Measurements from ENCODE around the gene AAK1.
"Not testable (repeated sequence)": the region's sequence is repeated elsewhere in the genome, so short reads cannot be mapped to it uniquely, and the experiment has no call there.

The AAK1 gene

DNA sequence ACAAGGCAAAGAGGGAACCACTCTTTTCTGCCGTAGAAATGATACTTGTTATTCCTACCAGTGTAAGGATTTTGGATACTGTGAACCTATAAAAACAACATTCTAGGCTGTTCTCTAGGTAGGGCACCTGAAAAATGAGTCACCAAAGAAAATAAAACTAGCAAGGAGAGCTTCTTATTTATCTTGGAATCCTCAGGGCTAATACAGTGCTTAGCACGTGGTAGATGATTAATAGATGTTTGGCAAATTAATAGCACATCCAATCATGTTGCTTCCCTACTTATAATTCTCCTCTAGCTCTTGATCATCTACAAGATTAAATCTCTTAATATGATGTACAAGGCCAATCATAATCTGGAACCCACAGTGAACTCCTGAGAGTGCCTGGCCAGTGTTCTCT, 73.1 kb downstream of the AAK1 start:
- DNase-seq (ENCODE audit: low spot score) = no peak

DNA sequence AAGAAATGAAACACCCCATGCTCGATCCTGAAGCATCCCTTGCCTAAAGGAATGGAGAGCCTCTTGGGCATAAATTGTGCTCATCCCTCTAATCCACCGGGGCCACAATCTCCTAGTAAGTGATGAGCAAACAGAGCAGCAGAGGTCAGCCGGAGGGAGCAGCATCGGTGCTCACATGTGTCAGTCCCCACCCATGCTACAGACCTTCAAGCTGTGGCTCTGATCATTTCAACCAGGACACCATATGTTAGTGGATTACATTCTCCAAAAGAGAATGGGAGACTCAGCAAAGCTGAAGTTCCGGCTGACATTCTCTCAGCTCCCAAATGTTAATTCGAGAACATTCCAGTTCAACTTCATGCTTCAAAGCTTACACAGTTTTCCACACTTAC, 75.6 kb downstream of the AAK1 start:
- DNase-seq (ENCODE audit: low spot score) = no peak

DNA sequence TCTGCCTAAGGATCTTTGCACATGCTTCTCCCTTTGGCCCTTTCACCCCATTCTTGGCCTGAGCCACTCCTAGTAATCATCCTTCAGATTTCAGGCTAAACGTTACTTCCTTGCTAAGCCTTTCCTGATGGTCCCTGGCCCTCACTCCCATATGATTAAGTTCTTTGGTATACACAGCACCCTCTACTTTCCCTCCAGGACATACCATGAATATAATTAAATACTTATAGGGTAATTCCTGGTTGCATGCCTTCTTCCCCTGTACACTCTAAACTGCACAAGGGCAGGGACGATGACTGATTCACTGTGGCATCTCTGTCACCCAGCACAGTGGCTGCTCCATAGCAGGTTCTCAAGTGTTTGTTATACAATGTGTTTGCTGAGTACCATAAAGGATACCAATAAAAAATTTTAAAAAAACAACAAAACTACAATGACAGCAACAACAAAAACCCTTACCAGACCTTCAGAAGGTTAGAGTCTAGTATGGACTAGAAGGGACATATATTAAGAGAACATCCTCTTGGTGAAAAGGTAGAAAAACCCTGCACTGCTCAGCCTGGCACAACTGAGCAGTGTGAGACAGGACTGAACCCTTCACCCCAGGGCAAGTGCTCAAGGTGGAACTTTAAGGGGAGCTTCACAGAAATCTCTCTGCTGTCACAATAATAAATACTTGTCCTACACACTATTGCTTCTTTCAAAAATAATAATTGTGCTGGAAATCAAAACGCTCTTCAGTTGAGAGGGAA, 76.2 kb downstream of the AAK1 start:
- no peak for DNase-seq (ENCODE audit: low spot score)

DNA sequence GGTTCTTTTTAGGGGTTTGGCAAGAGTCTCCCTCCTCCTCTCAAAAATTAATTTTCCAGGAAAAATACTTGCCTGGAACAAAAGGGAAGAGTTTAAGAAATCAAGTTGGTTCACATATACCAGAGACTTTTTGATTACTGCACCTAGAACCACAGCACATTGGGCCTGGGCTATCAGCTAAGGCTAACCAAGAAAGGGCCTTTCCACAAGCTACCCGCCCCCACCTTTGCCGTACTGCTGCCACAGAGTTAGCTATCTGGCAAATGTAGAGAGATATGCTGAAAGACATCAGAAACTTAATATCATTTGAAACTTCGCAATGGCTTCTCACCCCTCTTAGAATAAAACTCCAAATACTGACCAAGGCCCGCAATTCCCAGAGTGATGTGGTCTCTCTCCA, 76.9 kb downstream of the AAK1 start:
- no peak for DNase-seq (ENCODE audit: low spot score)

DNA sequence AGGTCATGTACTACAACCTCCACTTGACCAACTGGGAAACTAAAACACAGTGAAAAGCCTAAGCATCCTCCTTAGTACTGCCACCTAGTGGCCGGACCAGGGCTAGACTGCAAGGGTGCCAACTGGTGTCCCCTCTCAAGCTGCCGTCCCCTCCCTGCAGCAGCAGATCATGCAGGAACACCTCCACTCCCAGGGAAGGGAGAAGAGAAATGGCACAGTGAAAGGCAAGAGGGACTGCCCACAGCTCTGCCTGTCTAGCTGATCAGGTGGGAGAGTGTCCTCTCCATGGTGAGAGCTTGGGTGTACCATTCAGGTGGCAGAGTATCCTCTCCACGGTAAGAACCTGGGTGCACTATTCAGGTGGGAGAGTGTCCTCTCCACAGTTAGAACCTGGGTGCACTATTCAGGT, 78.1 kb downstream of the AAK1 start:
- peak; percentile 74 for DNase-seq (ENCODE audit: low spot score)

DNA sequence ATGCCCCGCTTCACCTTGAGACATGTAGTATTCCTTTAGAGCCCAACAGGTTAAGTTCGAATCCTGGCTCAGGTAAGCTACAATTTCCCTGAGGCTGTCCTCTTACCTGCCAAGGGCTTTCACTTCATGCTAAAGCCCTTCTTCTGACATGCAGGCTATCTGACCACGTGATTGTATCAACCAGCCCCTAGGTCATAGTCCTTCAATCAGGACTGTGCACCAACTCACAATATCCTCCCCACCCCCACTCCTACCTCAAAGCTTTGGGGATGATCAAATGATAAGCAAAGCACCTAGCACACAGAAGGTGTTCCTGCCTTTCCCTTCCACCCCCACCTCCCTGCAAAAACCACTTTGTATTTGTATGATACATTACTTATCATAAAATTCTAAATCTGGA, 78.9 kb downstream of the AAK1 start:
- no peak for DNase-seq (ENCODE audit: low spot score)

DNA sequence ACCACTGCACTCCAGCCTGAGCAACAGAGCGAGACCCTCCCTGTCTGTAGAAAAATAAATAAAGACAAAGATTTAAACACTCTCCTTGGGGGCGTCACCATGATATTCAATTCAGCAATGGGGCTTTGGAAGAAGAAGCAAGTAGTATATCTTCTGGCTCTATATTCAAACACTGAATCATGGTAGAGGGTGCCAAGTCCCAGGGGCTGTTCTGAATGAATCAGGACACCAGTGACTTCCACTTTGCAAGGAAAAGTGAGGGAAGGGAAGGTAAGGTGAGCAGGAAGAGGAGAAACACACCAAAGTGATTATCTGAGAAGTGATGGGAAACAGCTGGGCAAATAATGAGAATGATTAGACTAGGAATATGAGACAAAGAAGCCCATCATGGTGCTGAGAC, 80.5 kb downstream of the AAK1 start:
- no peak for DNase-seq (ENCODE audit: low spot score)

DNA sequence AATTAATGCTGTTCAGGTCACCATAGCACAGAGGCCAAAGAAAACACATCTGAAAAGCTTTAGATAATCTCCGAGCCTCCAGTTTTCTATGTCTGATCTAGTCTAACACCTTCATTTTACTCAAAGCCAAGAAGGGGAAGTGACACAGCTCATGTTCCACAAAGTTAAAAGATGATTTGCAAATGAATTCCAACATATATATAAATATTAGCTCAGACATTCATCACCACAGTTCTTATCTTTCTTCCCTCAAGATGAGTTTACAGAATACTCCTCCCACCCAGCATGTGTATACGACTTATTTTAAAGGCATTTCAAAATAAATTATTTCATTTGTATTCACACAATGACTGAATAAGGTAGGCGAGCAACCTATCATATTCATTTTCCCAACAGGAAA, 82.4 kb downstream of the AAK1 start:
- no peak for DNase-seq (ENCODE audit: low spot score)

DNA sequence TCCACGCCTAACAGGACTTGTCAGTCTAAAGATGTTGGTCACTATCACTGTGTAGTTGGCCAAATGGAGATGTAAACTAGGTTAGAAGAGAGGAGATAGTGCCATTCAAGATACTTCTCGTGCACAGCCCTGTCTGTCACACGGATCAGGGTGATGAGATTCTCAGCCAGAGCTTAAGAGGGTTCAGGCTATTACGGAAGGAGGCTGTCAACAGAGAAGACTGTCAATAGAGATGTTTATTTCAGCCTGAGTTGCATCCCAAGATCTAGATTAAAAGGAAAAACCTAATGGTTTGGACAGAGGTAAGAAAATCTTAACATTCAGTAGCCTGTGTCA, 83.4 kb downstream of the AAK1 start:
- no peak for DNase-seq (ENCODE audit: low spot score)

DNA sequence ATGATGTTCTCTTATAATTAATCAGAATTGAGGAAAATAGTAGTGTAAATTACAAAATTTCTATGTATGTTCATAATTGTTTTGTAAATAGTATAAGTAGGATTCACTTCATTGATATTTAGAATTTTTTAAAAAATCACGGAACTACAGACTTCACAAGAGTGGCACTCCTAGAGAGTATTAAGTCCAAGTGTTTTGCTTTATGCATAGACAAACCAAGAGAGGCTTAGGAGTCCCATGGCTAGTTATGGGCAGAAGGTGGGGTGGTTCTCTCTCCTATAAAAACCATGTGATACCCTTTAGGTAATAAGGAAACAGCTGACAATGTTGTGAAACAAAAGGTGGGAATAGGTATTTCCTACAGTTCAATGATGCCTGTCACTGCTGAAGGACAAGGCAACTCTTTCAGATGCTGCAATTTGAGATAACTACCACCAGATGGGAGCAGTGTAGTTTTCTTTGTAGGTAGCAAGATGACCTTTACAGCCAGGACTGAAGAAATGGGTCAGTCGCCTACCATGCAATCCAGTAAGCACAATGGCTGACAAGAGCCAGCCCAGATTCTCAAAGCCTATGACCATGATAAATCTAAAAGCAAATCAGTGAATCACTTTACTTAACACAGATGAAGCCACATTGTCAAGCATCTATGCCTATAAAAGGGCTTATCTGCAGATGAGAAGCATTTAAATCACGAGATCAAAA, 83.9 kb downstream of the AAK1 start:
- peak; percentile 46 for DNase-seq (ENCODE audit: low spot score)

DNA sequence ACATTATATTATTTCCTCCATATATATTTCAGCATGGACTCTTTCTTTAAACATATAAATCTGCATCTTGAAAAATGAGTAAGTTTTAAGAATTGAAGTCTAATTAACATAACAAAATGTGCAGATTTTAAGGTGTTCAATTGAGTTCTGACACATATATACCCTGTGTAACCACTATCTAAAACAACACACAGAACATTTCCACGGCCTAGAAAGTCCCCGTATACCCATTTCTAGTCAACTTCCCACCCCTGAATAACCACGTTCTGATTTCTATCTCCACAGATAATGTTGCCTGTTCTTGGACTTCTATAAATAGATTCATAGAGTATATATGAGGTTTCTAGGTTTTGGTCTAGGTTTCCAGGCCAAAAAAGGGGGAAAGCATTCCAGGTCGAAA, 87.5 kb downstream of the AAK1 start:
- DNase-seq (ENCODE audit: low spot score) = no peak

DNA sequence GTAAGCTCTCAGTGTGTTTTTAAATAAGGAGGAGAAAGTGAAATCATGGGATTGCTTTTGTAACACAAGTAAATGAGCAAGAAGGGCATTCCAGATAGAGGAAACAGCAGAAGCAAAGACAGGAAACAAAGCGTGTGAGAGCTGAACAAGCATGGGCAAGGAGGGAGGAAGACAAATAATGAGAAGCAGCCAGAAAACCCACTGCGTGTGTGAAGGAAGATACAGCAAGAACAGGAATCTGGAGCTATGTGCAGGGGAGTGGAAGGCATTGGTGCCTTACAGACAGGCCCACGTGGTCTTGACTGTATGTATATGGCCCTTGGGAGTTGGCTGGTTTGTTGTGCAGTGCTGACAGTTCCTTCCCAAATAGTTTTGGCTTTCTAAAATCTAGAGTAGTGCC, 88.6 kb downstream of the AAK1 start:
- no peak for DNase-seq (ENCODE audit: low spot score)

DNA sequence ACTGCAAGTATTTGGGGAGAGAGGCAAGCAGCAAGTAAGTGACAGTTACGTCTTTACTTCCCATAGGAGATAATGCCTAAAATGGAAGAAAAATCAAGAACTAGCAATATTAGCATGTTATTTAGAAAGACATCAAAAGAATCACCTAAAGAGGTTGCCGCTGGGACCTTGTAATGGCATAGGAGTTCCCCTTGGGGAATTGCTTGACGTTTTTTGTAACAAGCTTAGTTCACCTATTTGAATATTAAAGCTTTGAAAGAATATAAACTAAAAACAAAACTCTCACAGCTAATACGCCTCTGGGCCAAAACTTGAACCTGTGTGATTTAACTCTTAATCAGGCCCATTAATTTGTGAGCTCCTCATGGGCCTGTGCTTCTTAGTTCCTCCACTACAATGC, 89.0 kb downstream of the AAK1 start:
- DNase-seq (ENCODE audit: low spot score) = no peak

DNA sequence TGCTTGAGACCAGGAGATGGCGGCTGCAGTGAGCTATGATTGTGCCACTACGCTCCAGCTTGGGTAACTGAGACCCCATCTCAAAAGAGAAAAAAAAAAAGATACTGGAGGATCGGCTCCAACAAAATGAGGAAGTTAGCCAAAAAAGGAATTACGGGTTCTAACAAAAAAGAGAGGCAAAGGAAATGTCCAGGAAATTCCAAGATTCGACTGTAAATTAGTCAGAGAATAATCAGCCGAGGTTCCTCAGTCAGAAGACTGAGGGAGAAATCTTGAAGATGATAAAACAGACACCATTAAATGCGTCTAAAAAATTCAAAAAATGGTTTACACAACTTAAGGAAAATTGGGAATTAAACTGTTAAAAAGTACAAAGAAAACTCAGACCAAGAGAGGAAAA, 89.5 kb downstream of the AAK1 start:
- DNase-seq (ENCODE audit: low spot score) = no peak

DNA sequence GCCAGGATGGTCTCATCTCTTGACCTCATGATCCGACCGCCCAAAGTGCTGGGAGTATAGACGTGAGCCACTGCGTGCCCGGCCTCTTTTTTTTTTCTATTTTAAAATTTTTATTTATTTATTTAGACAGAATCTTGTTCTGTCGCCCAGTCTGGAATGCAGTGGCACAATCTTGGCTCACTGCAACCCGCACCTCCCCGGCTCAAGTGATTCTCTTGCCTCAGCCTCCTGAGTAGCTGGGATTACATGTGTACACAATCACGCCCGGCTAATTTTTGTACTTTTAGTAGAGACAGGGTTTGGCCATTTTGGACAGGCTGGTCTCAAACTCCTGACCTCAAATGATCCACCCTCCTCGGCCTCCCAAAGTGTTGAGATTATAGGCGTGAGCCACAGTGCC, 93.0 kb downstream of the AAK1 start:
- not testable (repeated sequence) for DNase-seq (ENCODE audit: low spot score)

DNA sequence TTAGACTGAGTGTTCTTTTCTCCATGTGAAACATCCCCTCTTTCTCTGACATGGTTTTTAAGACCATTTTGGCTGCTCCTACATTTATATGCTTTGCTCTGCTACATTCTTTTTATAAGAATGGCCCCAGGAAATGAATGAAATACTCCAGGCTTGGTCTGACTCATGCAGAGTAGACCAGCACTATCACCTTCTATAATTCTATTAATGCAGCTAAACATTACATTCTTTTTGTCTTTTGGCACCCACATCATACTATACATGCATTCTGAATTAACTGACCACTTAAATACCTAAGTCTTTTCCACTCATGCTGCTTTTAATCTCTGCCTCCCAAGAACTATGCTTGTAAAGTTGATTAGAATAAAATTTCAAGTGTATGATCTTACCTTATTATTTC, 94.1 kb downstream of the AAK1 start:
- DNase-seq (ENCODE audit: low spot score) = no peak

DNA sequence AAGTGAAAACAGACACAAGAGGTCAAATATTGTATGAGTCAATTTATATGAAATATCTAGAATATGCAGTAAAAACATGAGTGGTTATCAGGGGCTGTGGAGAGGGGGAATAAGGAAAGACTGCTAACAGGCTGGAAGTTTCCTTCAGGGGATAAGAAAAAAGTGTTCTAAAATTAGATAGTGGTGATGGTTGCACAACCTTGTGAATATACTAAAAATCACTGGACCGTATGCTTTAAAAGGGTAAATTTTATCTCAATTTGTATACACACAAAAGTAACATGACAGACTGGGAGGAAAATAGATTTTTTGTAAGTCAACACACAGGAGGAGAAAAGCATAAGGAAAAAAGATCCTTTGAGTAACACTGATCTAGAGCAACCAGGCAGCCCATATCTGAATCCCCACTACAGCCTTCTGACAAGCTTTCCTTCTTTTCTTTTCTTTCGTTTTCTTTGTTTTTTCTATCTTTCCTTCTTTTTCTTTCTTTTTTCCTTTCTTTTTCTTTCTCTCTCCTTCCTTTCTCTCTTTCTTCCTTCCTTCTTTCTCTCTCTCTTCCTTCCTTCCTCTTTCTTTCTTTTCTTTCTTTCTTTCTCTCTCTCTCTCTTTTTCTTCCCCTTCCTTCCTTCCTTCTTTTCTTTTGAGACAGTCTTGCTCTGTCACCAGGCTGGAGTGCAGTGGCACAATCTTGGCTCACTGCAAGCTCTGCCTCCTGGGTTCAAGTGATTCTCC, 95.4 kb downstream of the AAK1 start:
- no peak for DNase-seq (ENCODE audit: low spot score)

DNA sequence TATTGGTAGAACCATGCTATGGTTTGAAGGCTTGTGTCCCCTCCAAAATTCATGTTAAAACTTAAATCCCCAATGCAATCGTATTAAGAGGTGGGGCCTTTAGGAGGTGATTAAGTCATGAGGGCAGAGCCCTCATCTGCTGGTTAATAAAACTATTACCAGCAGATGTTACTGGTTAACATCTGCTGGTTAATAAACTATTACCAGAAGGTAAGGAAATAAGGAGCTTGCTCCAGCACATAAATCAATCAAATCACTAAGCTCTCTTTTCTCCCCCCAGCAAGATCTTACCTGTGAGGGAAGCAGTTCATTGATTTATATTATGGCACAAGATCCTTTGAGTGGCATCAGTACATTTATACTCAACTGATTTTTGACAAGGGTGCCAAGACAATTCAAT, 96.9 kb downstream of the AAK1 start:
- DNase-seq (ENCODE audit: low spot score) = no peak

DNA sequence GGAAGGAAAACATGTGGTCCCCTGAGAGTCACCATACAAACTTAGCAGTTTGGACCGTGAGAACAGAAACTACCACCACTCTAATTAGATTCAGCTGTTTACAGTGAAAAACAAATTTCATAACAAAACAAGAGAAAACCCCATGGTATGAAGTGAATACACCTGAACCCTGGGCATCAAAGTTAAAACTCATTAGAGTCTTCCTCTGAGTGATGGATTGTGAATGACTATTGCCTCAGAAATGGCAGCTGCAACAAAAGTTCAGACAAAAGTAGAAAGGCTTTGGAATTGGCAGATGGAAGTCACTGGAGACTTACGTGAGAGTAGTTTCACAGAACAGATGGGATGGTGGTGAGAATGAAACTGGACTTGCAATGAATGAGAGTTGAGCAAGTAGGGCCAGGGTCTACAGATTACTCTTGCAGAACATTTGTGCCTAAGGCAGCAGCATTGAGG, 98.0 kb downstream of the AAK1 start:
- no peak for DNase-seq (ENCODE audit: low spot score)

DNA sequence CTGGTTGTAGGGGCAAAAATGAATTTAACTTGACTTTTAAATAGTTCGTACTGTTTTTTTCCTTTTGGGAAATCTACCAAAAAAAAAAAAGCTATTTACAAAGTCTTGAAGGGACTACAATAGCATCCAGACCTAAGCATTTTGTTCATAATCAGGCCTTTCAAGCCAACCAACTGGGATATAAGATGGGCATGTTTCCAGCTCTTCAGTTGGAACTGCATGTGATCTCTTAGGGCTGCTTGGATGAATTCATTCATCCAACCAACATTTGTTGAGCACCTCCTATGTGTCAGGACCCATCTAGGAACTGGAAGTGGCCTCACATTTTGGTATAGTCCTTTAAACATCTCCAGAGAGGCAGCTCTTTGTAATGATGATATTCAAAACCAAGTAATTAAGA, 98.6 kb downstream of the AAK1 start:
- no peak for DNase-seq (ENCODE audit: low spot score)

DNA sequence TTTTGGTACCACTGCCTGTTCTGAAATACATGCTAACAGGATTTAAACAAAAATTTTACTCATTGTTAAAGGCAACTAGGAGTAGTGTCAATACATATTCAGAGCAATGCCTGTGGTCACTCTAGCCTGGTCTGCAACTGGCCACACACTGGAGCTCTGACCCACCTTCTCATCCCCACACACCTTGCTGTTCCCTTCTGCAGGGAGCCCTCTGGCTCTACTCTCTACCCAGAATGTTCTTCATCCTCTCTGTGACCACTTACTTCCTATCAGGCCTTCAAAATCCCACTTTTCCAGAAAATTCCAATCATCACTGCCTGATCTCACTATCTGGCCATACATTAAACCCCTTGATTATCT, 104.0 kb downstream of the AAK1 start:
- DNase-seq (ENCODE audit: low spot score) = no peak

DNA sequence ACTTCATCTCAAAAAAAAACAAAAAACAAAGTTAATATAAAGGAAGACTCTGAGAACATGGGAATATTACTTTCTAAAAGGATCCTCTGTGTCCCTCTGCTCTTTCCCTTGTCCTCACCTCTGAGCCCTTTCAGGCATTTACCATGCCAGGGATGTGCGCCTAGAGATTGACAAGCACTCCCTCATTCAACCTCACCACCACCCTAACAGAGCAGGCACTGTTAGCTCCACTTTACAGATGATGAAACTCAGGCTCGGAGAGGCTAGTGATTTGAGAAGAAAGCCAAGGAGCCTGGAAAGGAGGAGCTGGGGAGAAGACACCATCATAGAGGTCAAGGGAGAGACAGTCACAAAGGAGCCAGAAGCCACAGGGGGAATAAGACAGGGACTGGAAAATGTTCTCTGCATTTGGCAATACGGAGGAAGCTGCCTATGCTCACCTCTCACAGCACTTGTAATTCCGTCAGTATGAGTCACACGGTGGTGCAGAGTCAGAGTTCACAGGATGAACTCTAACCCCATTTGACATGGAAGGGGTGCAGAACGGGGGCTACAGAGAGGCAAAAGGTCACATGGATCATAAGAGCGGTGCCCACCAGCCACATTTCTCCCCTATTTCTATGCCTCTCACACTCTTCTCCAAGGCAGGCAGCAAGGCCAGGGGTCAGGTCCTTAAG, 104.5 kb downstream of the AAK1 start:
- no peak for DNase-seq (ENCODE audit: low spot score)

DNA sequence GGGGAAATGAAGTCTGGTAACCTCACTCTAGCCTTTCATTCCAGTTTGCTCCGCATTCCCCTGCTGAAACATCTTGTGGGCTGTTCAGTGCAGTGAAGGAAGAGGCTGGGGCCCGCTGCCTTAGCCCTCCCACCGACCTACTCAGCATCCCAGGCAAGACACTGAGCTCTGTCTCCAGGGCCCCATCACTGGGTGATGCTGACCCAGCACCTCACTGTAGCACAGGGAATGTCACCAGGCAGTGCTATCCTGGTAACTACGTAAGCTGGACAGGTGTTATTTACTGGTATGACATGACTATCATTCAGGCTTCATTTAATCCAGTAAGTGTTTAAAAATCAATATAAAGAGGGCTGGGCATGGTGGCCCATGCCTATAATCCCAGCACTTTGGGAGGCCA, 105.3 kb downstream of the AAK1 start:
- no peak for DNase-seq (ENCODE audit: low spot score)
